ENCODE results near the gene AP3S2.
"Not testable (repeated sequence)": the region's sequence is repeated elsewhere in the genome, so short reads cannot be mapped to it uniquely, and the experiment has no call there.

The AP3S2 gene

GRCh38 chr15:89893696-89894447 lies at the start of gene AP3S2:
AP3S2 (minus strand) TSS chr15:89893994; CDS start chr15:89893949, 45 bp downstream.
- peak; percentile 87 to 88 for ATAC-seq

- ATAC-seq = no peak
These were observed 46.1 kb upstream of the AP3S2 start for GRCh38 chr15:89939910-89940309.

GRCh38 chr15:89939377-89939776 lies 45.6 kb upstream of the AP3S2 start:
- not testable (repeated sequence) for ATAC-seq

DNA sequence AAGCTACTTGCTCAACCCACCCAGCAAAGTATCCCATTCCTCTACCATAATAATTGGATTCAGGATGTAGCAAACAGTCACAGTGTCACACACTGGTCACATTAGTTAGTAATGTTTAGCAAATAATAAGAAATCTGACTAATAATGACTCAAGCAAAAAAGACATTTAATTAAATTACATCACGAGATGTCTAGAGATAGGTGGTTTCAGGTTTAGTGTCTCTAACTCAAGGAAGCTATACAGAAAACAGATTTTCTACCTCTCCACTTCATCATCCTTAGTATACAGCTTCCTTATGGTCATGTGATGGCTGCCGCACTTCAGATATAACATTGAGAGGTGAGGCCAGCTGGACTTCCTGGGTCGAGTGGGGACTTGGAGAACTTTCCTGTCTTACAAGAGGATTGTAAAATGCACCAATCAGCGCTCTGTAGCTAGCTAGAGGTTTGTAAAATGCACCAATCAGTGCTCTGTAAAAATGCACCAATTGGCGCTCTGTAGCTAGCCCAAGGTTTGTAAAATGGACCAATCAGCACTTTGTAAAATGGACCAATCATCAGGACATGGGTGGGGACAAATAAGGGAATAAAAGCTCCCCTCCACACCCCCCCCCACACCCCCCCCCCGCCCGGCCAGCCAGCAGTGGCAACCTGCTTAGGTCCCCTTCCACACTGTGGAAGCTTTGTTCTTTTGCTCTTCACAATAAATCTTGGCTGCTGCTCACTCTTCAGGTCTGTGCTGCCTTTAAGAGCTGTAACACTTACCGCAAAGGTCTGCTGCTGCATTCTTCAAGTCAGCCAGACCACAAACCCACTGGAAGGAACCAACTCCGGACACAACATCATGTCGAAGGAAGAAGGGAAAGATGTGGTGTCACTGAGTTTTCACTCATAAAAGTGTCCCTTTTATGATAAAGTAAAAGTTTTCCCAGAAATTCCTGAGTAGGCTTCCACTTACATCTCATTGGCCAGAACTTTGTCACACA lies 43.9 kb upstream of the AP3S2 start:
- peak; percentile 86 to 87 for ATAC-seq

- ATAC-seq = no peak
These were observed 43.0 kb upstream of the AP3S2 start for GRCh38 chr15:89936786-89937265.

GRCh38 chr15:89936051-89936785 lies 42.4 kb upstream of the AP3S2 start:
- ATAC-seq = peak in 1 of 2 donors; percentile 26

DNA sequence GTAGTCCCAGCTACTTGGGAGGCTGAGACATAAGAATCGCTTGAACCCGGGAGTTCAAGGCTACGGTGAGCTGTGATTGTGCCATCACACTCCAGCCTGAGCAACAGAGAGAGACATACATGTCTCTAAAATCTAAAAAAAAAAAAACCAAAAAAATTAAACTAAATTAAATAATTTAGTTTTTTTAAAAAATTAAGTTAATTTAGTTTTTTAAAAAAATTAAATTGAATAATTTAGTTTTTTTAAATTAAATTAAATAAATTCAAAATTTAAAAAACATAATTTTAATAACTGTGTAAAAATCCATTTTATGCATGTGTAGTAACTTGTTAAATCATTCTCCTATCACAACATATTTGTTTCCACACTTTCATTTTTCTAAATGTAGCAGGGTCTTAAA lies 39.1 kb upstream of the AP3S2 start:
- no peak for ATAC-seq

DNA sequence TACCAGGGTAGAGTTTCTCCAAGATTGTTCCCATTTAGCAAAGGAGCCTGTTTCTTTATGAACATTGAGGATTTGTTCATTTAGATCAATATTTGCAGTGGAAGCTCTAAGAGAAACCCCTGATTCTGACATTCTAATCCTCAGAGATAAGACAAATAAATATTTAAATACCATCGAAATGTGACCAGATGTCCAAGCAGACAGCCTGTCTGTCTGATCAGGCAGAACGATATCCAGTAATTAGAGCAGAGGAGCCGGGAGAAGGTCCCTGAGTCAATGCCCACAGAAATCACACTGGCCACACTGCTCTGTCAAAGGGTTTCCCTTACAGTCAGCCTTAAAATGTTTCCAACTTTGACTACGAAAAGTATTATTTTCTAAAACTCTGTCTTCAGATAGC lies 34.6 kb upstream of the AP3S2 start:
- no peak for ATAC-seq

DNA sequence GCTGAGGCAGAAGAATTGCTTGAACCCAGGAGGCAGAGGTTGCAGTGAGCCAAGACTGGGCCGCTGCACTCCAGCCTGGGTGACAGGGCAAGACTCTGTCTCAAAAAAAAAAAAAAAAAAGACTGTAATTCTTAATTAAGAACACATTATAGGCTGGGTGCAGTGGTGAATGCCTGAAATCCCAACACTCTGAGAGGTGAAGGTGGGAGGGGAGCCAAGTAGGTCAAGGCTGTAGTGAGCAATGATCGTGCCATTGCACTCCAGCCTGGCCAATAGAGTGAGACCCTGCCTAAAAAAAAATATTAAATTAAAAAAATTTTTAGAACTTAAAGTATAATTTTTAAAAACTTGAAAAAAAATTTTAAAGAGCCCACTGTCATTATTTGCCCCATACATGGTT lies 32.4 kb upstream of the AP3S2 start:
- ATAC-seq = no peak

- ATAC-seq = no peak
These were observed 23.8 kb upstream of the AP3S2 start for GRCh38 chr15:89917442-89918101.

GRCh38 chr15:89916660-89917059 lies 22.9 kb upstream of the AP3S2 start:
- ATAC-seq = no peak

- ATAC-seq = no peak
These were observed 19.0 kb upstream of the AP3S2 start, which contains the start of gene ARPIN for GRCh38 chr15:89912674-89913396. ARPIN (minus strand) TSS chr15:89912952; CDS start chr15:89912835, 117 bp downstream.

GRCh38 chr15:89912145-89912673 lies 18.4 kb upstream of the AP3S2 start:
- ATAC-seq = no peak

DNA sequence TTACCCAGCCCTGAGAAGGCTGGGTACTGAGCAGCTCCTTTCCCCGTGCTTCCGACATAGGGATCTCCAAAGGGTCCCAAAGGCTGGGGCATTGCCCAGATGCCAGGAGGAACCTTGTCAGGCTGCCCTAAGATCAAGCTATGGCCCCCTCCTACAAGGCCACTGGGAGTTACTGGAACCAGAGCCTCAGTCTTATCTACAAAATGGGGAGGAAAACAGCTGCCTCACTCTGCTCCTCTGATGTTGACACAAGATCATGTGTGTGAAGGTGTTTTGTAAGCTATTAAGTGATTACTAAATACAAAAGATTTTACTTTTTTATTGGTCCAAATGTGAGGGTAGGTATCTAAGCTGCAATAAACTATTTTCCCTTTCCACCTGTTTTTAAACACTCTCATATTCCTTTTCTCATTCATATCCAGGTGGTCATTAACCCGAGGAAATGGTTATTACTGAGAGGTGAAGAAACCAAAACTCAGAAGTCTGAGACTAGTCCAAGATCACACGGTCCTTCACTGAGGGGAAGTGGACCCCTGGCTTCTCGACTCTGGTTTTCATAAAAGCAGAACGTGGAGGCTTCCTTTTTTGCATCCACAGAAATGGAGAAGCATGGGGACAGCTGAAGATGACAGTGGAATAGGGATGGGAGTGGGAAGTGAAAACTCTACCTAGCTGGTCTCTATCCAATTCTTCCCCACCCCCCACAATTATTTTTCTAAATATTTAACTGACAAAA lies 17.3 kb upstream of the AP3S2 start:
- no peak for ATAC-seq

GRCh38 chr15:89909611-89910010 lies 15.8 kb upstream of the AP3S2 start:
- no peak for ATAC-seq

DNA sequence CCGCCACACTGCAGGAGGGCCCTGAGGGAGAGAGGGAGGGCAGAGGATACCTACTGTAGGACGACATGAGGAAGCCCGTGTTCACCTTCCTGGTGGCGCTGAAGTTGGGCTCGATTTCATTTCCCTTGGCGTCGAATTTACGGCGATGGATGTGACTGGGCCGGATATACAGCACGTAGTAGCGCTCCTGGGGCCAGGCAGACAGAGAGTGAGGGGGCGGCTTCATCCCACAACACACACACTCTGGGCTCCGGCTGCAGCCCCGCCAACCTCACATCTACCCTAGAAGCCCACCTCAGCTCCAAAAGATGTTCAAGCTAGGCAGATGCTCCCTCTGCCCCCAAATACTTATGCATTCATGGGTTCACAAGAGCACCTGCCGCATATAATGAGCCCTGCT lies 14.4 kb upstream of the AP3S2 start:
- no peak for ATAC-seq

DNA sequence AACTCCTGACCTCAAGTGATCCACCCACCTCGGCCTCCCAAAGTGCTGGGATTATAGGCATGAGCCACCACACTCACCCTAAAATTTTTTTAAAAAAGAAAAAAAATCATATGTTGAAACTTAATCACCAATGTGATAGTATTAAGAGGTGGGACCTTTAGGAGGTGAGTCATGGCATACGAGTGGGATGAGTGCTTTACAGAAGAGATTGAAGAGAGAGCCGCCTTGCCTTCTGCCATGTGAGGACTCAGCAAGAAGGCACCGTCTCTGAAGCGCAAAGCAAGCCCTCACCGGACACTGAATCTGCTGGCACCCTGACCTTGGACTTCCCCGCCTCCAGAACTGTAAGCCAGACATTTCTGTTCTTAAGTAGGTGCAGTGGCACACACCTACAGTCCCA lies 13.5 kb upstream of the AP3S2 start:
- peak in 1 of 2 donors; percentile 38 for ATAC-seq

DNA sequence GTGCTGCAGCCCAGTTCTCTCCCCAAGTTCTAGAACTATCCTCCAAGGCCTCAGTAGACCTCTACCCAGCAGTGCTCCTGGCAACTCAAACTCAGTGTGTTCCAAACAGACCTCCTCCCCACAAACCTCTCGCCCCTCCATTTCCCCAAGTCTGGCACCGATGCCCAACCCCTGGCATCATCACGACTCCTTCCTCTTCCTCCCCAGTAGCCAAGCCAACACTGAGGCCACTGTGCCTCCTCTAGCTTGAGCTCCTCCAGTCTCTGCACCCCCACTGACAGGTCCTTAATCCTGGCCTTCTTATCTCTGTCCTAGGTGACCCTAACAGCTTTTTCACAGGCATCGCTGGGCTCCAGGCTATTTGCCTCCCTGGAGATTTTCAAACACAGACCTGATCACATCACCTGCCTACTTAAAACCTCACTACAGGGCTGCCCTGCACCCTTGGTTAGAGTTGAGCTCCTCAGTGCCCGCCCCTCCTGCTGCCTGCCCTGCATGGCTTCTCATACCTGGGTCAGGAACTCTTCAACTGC lies 12.1 kb upstream of the AP3S2 start:
- no peak for ATAC-seq

DNA sequence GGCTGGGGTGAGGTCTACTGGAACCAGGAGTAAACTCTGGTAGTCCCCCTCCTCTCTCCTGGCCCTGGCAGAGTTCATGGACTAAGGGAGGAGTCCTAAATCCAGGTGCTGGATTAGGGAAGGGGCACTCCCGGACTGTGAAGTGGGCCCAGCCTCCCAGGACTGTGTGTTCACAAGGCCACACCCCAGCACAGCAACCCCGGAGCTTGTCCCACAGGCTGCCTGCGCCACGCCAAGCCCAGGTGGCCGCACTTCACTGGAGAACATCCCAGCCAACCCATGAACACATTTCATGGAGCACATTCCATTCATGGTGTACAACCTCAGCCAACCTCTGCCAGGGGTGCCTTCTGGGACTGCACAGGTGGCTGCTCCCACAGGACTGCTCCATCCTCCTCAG lies 10.7 kb upstream of the AP3S2 start:
- ATAC-seq = no peak

DNA sequence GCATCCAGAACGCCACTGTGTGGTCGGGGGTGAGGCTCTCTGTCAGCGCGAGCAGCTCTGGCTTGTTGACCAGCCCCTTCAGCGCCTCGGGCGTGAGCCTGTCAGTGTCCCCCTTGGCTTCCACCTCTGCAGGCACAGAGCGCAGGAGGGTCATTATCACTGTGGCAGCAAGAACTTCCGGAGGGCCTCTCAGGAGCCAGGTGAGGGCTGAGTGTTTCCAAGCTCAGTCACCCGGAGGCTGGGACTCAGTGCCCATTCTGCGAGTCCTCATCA lies 10.0 kb upstream of the AP3S2 start:
- no peak for ATAC-seq
